GM12891 (cell line): ENCODE measurements around the gene NAT8L.

Experiments
- POLR2A ChIP-seq: IDR thresholded peaks from 2 replicates; pipeline ENCODE4 v1.6.1; 2011; ENCODE audit warnings: low read depth, low read length, control low read depth
- POLR2AphosphoS5 ChIP-seq: IDR thresholded peaks from 2 replicates; pipeline ENCODE4 v1.6.1; 2011; ENCODE audit warnings: low read depth, low read length, control low read depth
- SPI1 ChIP-seq: IDR thresholded peaks from 2 replicates; pipeline ENCODE4 v1.6.1; 2011; ENCODE audit warnings: low read depth, low read length, control low read depth
- TAF1 ChIP-seq: IDR thresholded peaks from 2 replicates; pipeline ENCODE4 v1.6.1; 2011; ENCODE audit warnings: low read depth, low read length, control low read depth

GRCh38 chr4:2079926-2080325 is 20.8 kb downstream of the NAT8L start:
- TF ChIP-seq POLR2A (no peak), POLR2AphosphoS5 (no peak), TAF1 (no peak), SPI1 (no peak)
